Uterus (tissue), 4 donors: ENCODE measurements around the gene ENC1. TPM values are rescaled to one million over a fixed set of nuclear protein-coding genes. Genes with fewer than 3 reads are reported as not detected.

Source experiments
- DNase-seq, 2 donors: peaks; one replicate each; pipeline ENCODE4 v3.0.0-alpha.2; 2019 to 2020
- H3K27ac ChIP-seq, 2 donors: fragments of 200-600 bp; sonication (generic); 1 replicate in 1 of 2; 2 replicates in 1 of 2; pipeline ENCODE4 v1.5.1; 2016 to 2018
- H3K27me3 ChIP-seq, 2 donors: fragments of 200-600 bp; sonication (generic); one replicate each; pipeline ENCODE4 v1.5.1; 2018 to 2019; ENCODE audit warnings: control low read depth in 1 of 2
- H3K36me3 ChIP-seq, 2 donors: fragments of 200-600 bp; sonication (generic); one replicate each; pipeline ENCODE4 v1.5.1; 2019; ENCODE audit warnings: control low read depth in 1 of 2
- H3K4me1 ChIP-seq, 2 donors: fragments of 200-600 bp; sonication (generic); one replicate each; pipeline ENCODE4 v1.5.1; 2018 to 2019; ENCODE audit warnings: control low read depth in 1 of 2
- H3K4me3 ChIP-seq, 2 donors: fragments of 200-600 bp; sonication (generic); 1 replicate in 1 of 2; 2 replicates in 1 of 2; pipeline ENCODE4 v1.5.1; 2018 to 2019; ENCODE audit warnings: mild to moderate bottlenecking in 1 of 2
- H3K9me3 ChIP-seq, 2 donors: fragments of 200-600 bp; sonication (generic); one replicate each; pipeline ENCODE4 v1.5.1; 2019; ENCODE audit warnings: control low read depth in 1 of 2
- CTCF ChIP-seq, 4 experiments: fragments of 200-600 bp in 2 of 4; fragments of 450-650 bp in 2 of 4; sonication (generic) in 2 of 4; IDR thresholded peaks; one replicate each; pipeline ENCODE4 v1.5.1; 2016 to 2019; ENCODE audit warnings: antibody characterized with exemption in 4 of 4, mild to moderate bottlenecking in 2 of 4, moderate library complexity in 1 of 4
- POLR2A ChIP-seq, 2 donors: fragments of 450-650 bp; IDR thresholded peaks; one replicate each; pipeline ENCODE4 v1.6.1; 2016; ENCODE audit warnings: antibody characterized with exemption in 2 of 2, mild to moderate bottlenecking in 1 of 2, moderate library complexity in 1 of 2
- intact Hi-C: fragments of 100-400 bp; cut with DNase I; formaldehyde crosslinking; loops from one replicate; pipeline ENCODE4 v1.15.1; 2023; ENCODE audit warnings: low total_unique reads
- total RNA-seq, 4 donors: library from RNA; depleted of rRNA in 3 of 4; stranded (reverse); fragments of >200 nt in 3 of 4; gene quantifications; one replicate each; pipeline versions ENCODE4 v1.1.0 to v1.2.4, GENCODE V29; 2014 to 2023
- donor health status: DM: yes; HTN: yes; CAD: no.

Gene ENC1
- total RNA-seq: 10 to 100 TPM in 1 of 4 donors, 1 to 10 TPM in 2, under 1 TPM in 1; 0.59 to 75.0 (median 2.9) TPM

- H3K27ac ChIP-seq: peak within 1 kb of the TSS; percentile 66 to 70
- peak; percentile 15 to 57 for TF ChIP-seq POLR2A (IDR thresholded peaks at IDR 0.05)
- TF ChIP-seq CTCF (IDR thresholded peaks at IDR 0.05): peak; percentile 16 to 80 (median 54)
- intact Hi-C loops: no loop called here
These were observed at the start of gene ENC1 for GRCh38 chr5:74640450-74640953. Gene ENC1, minus strand, starts transcription at chr5:74640728. Its CDS starts 4,243 bp downstream, at chr5:74636485.

GRCh38 chr5:74686962-74687751, 46.6 kb upstream of the ENC1 start:
- Histone ChIP-seq H3K36me3 (no peaks in the 10 kb centered on the region), H3K4me1 (no peaks in the 10 kb centered on the region), H3K9me3 (no peaks in the 10 kb centered on the region), H3K27me3 (no peaks in the 10 kb centered on the region), H3K27ac (no peak overlapping the region), H3K4me3 (no peak overlapping the region)
- TF ChIP-seq POLR2A (IDR thresholded peaks at IDR 0.05) (no peak), CTCF (IDR thresholded peaks at IDR 0.05) (no peak)
- intact Hi-C loops: loop anchor here (5.0 kb wide), 1 partner anchor 650 kb away; the partner anchor contains the start of gene HMGCR
- no peak for DNase-seq

More at GRCh38 chr5:74640450-74640953, at the start of gene ENC1:
- peak; percentile 58 to 75 for DNase-seq
- no peaks in the 10 kb centered on the region for H3K27me3 ChIP-seq
- H3K4me3 ChIP-seq: peak within 1 kb of the TSS; percentile 53 to 72
- H3K9me3 ChIP-seq: no peaks in the 10 kb centered on the region
- H3K36me3 ChIP-seq: no peaks in the 10 kb centered on the region
- H3K4me1 ChIP-seq: no peaks in the 10 kb centered on the region

GRCh38 chr5:74685979-74686631, 45.6 kb upstream of the ENC1 start:
- intact Hi-C loops: loop anchor here (5.0 kb wide), 1 partner anchor 651 kb away; the partner anchor contains the start of gene HMGCR
- Histone ChIP-seq H3K27ac (peak overlapping the region; percentile 88), H3K9me3 (no peaks in the 10 kb centered on the region), H3K27me3 (no peaks in the 10 kb centered on the region), H3K4me1 (no peaks in the 10 kb centered on the region), H3K36me3 (no peaks in the 10 kb centered on the region), H3K4me3 (peak overlapping the region; percentile 73 to 76)
- no peak for TF ChIP-seq CTCF (IDR thresholded peaks at IDR 0.05)
- TF ChIP-seq POLR2A (IDR thresholded peaks at IDR 0.05): no peak
- DNase-seq: no peak

- no peaks in the 10 kb centered on the region for H3K27me3 ChIP-seq
- no peaks in the 10 kb centered on the region for H3K4me1 ChIP-seq
- intact Hi-C loops: loop anchor here (5.0 kb wide), 1 partner anchor 652 kb away; the partner anchor contains the start of gene HMGCR
- TF ChIP-seq CTCF (IDR thresholded peaks at IDR 0.05): peak in 1 of 4 experiments; percentile 6
- TF ChIP-seq POLR2A (IDR thresholded peaks at IDR 0.05): peak; percentile 82 to 86
- peak within 1 kb of the TSS; percentile 88 for H3K27ac ChIP-seq
- no peaks in the 10 kb centered on the region for H3K9me3 ChIP-seq
- peak; percentile 88 to 89 for DNase-seq
- H3K36me3 ChIP-seq: no peaks in the 10 kb centered on the region
- peak within 1 kb of the TSS; percentile 73 to 76 for H3K4me3 ChIP-seq
These were observed 44.6 kb upstream of the ENC1 start, which contains the start of gene HEXB for GRCh38 chr5:74684900-74685851. Gene HEXB, plus strand, starts transcription at chr5:74685233. Its CDS starts 28 bp downstream, at chr5:74685261.
